Activated CD4-positive, alpha-beta T cell treated with anti-CD3 and anti-CD28 coated beads, Interleukin-2, amount 10 ng/mL, durations not matched to agents 7 days and 5 days (primary cell): Measurements from ENCODE around the gene OGFOD1. TPM values are rescaled to one million over a fixed set of nuclear protein-coding genes. Genes with fewer than 3 reads are reported as not detected.

Experiments
- CTCF ChIA-PET: fragments of 350-600 bp; sonication (Branson Sonifier 250); formaldehyde crosslinking; loops from one replicate; lab custom pipeline; 2021; ENCODE audit warnings: antibody characterized with exemption; lab: Charles Lee
- POLR2A ChIA-PET: fragments of 350-600 bp; sonication (Branson Sonifier 250); formaldehyde crosslinking; loops from one replicate; lab custom pipeline; 2021; ENCODE audit warnings: antibody characterized with exemption; lab: Charles Lee
- DNase-seq: peaks from one replicate; pipeline ENCODE4 v3.0.0-alpha.2; 2020
- H3K27ac Mint-ChIP-seq: one replicate; pipeline ENCODE4 v1.8.0; 2021; ENCODE audit warnings: mild to moderate bottlenecking, moderate library complexity, mixed read lengths
- H3K27me3 Mint-ChIP-seq: one replicate; pipeline ENCODE4 v1.8.0; 2021; ENCODE audit warnings: mixed read lengths
- H3K36me3 Mint-ChIP-seq: one replicate; pipeline ENCODE4 v1.8.0; 2021; ENCODE audit warnings: low read depth, mixed read lengths
- H3K4me1 Mint-ChIP-seq: one replicate; pipeline ENCODE4 v1.8.0; 2021; ENCODE audit warnings: mixed read lengths
- H3K4me3 Mint-ChIP-seq: one replicate; pipeline ENCODE4 v1.8.0; 2021; ENCODE audit warnings: mild to moderate bottlenecking, moderate library complexity, mixed read lengths
- H3K9me3 Mint-ChIP-seq: one replicate; pipeline ENCODE4 v1.8.0; 2021; ENCODE audit warnings: mixed read lengths
- total RNA-seq, 2 experiments: library from RNA; stranded (reverse); gene quantifications; one replicate each; pipeline ENCODE4 v1.2.3, GENCODE V29; 2021

Gene OGFOD1
- total RNA-seq, 2 experiments from 2014 or later, result 43.8 to 44.2 TPM

GRCh38 chr16:56520251-56520577 lies 68.9 kb downstream of the OGFOD1 start:
- Mint-ChIP-seq H3K36me3 (no peaks in the 10 kb centered on the region), H3K27me3 (no peaks in the 10 kb centered on the region), H3K4me1 (peaks cover 20% of the 10 kb centered on the region), H3K4me3 (peak overlapping the region; percentile 77), H3K27ac (peak overlapping the region; percentile 83), H3K9me3 (no peaks in the 10 kb centered on the region)
- CTCF ChIA-PET, result no interaction called here
- DNase-seq, result no peak
- POLR2A ChIA-PET, result no interaction called here

- Mint-ChIP-seq H3K36me3 (no peaks in the 10 kb centered on the region), H3K27ac (no peak overlapping the region), H3K4me3 (no peak overlapping the region), H3K27me3 (peaks cover 16% of the 10 kb centered on the region), H3K9me3 (no peaks in the 10 kb centered on the region), H3K4me1 (peaks cover 11% of the 10 kb centered on the region)
- ChIA-PET POLR2A (no interaction called here), CTCF (no interaction called here)
- no peak for DNase-seq
Observed at GRCh38 chr16:56525236-56525635, 73.9 kb downstream of the OGFOD1 start.

Other genes starting within 250 kb of the OGFOD1 start
- gene AMFR, start 26.0 kb upstream of the OGFOD1 start, total RNA-seq, result 10 to 100 TPM; 52.5 to 58.5 TPM
- 100 to 1,000 TPM; 213 to 241 TPM for gene NUDT21, start 222 bp upstream of the OGFOD1 start, total RNA-seq
- 10 to 100 TPM; 16.7 to 21.5 TPM for gene BBS2, start 68.5 kb downstream of the OGFOD1 start, total RNA-seq
- not detected for gene MT4, start 113.5 kb downstream of the OGFOD1 start, total RNA-seq
- 1 to 10 TPM; 3.0 to 3.8 TPM for gene MT3, start 138.0 kb downstream of the OGFOD1 start, total RNA-seq
- 100 to 1,000 TPM; 146 to 268 TPM for gene MT2A, start 157.0 kb downstream of the OGFOD1 start, total RNA-seq
- 100 to 1,000 TPM; 100 to 154 TPM for gene MT1E, start 174.2 kb downstream of the OGFOD1 start, total RNA-seq
- gene MT1M, start 181.1 kb downstream of the OGFOD1 start, total RNA-seq, result not detected
- gene MT1A, start 187.1 kb downstream of the OGFOD1 start, total RNA-seq, result not detected
- gene MT1B, start 200.3 kb downstream of the OGFOD1 start, total RNA-seq, result not detected
- 10 to 100 TPM; 19.6 to 24.3 TPM for gene MT1F, start 206.4 kb downstream of the OGFOD1 start, total RNA-seq
- 10 to 100 TPM in 1 of 2 experiments, 1 to 10 TPM in 1; 8.0 to 10.2 TPM for gene MT1G, start 216.5 kb downstream of the OGFOD1 start, total RNA-seq
- gene MT1H, start 218.3 kb downstream of the OGFOD1 start, total RNA-seq, result under 1 TPM; 0.62 TPM
- 10 to 100 TPM; 57.6 to 59.1 TPM for gene MT1X, start 230.9 kb downstream of the OGFOD1 start, total RNA-seq